ENCODE measurements around the gene ELOVL6. TPM values are rescaled to one million over a fixed set of nuclear protein-coding genes. Genes with fewer than 3 reads are reported as not detected.

The ELOVL6 gene
- total RNA-seq, 3 donors from 2014 or later = 21.8 to 59.8 (median 50.3) TPM

GRCh38 chr4:110130576-110131358 lies 67.6 kb downstream of the ELOVL6 start:
- no peak for ATAC-seq
- Histone ChIP-seq H3K36me3 (ENCODE audit: low read depth) (no peaks in the 10 kb centered on the region), H3K4me1 (ENCODE audit: low read depth) (peaks cover 32% of the 10 kb centered on the region), H3K4me3 (no peak overlapping the region), H3K9me3 (no peaks in the 10 kb centered on the region)
- intact Hi-C loops (cut with DNase I, micrococcal nuclease) = no loop called here
- no peak for DNase-seq
- TF ChIP-seq, protein P1, sequence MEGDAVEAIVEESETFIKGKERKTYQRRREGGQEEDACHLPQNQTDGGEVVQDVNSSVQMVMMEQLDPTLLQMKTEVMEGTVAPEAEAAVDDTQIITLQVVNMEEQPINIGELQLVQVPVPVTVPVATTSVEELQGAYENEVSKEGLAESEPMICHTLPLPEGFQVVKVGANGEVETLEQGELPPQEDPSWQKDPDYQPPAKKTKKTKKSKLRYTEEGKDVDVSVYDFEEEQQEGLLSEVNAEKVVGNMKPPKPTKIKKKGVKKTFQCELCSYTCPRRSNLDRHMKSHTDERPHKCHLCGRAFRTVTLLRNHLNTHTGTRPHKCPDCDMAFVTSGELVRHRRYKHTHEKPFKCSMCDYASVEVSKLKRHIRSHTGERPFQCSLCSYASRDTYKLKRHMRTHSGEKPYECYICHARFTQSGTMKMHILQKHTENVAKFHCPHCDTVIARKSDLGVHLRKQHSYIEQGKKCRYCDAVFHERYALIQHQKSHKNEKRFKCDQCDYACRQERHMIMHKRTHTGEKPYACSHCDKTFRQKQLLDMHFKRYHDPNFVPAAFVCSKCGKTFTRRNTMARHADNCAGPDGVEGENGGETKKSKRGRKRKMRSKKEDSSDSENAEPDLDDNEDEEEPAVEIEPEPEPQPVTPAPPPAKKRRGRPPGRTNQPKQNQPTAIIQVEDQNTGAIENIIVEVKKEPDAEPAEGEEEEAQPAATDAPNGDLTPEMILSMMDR (IDR thresholded peaks at IDR 0.05) = no peak

DNA sequence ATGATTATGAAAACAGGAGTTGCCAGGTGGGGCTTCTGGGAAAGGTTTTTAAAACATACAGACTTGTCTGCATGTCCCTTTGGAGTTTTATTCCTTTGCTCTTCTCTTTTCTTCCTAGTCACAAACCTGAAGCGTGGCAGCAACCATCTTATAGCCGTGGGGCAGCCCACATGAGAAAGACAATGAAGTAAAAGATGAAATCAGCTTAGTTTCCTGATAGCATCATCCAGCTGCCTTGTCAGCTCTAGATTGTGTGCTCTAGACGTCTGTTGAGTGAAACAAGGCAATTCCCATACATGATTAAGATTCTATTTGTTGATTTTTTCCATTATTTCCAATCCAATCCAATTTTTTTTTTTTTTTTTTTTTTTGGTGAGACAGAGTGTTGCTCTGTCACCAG lies 68.9 kb downstream of the ELOVL6 start:
- Histone ChIP-seq H3K4me1 (ENCODE audit: low read depth) (peaks cover 26% of the 10 kb centered on the region), H3K36me3 (ENCODE audit: low read depth) (no peaks in the 10 kb centered on the region), H3K4me3 (no peak overlapping the region), H3K9me3 (no peaks in the 10 kb centered on the region)
- ATAC-seq (no peak), DNase-seq (no peak)
- intact Hi-C loops (cut with DNase I, micrococcal nuclease) = no loop called here
- TF ChIP-seq, protein P1 (IDR thresholded peaks at IDR 0.05) = no peak

GRCh38 chr4:110128472-110128919 lies 69.9 kb downstream of the ELOVL6 start:
- ATAC-seq (peak; percentile 84), DNase-seq (peak in 2 of 3 donors; percentile 38 to 47)
- Histone ChIP-seq H3K36me3 (ENCODE audit: low read depth) (no peaks in the 10 kb centered on the region), H3K9me3 (no peaks in the 10 kb centered on the region), H3K4me1 (ENCODE audit: low read depth) (peaks cover 26% of the 10 kb centered on the region), H3K4me3 (no peak overlapping the region)
- TF ChIP-seq, protein P1 (IDR thresholded peaks at IDR 0.05) = no peak
- intact Hi-C loops (cut with DNase I, micrococcal nuclease) = no loop called here

GRCh38 chr4:110128029-110128428 lies 70.4 kb downstream of the ELOVL6 start:
- TF ChIP-seq, protein P1 (IDR thresholded peaks at IDR 0.05) = no peak
- DNase-seq (no peak), ATAC-seq (no peak)
- H3K4me3 ChIP-seq = no peak overlapping the region
- H3K9me3 ChIP-seq = no peaks in the 10 kb centered on the region
- intact Hi-C loops (cut with DNase I, micrococcal nuclease) = no loop called here
- peaks cover 26% of the 10 kb centered on the region for H3K4me1 ChIP-seq (ENCODE audit: low read depth)
- H3K36me3 ChIP-seq (ENCODE audit: low read depth) = no peaks in the 10 kb centered on the region

DNA sequence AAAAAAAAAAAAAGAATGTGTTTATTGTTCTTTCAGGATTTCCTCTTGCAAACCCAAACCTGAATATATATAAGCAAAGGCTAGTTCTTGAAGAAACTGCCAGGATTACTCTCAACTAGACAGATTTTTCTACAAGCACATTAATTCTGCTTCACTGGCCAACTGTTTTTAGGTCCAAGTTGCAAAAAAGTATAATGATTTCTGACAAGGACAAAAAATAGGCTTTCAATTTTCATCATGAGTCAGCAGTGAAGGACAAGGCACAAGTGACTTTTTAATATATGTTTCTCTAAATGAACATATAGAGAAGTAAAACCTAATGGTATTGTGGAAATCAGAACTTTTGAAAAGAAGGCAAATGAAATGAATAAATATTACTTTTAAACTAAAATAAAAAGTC lies 73.7 kb downstream of the ELOVL6 start:
- no peak for ATAC-seq
- Histone ChIP-seq H3K36me3 (ENCODE audit: low read depth) (no peaks in the 10 kb centered on the region), H3K4me1 (ENCODE audit: low read depth) (no peaks in the 10 kb centered on the region), H3K9me3 (no peaks in the 10 kb centered on the region), H3K4me3 (no peak overlapping the region)
- intact Hi-C loops (cut with DNase I, micrococcal nuclease) = no loop called here
- no peak for DNase-seq
- TF ChIP-seq, protein P1 (IDR thresholded peaks at IDR 0.05) = no peak

All from mucosa of descending colon (tissue), 3 donors.